Bronchial epithelial cell (primary cell): ENCODE results near the gene RAET1G. TPM values are rescaled to one million over a fixed set of nuclear protein-coding genes. Genes with fewer than 3 reads are reported as not detected.

Experiments used
- DNase-seq: peaks from one replicate; pipeline ENCODE4 v3.0.0-alpha.2; 2010; ENCODE audit warnings: low read depth
- FAIRE-seq: peaks from 2 replicates; lab custom pipeline; 2011; peaks lifted over from hg19 to GRCh38; lab: Jason Lieb, UNC
- H3K27me3 ChIP-seq: 2 replicates; pipeline ENCODE4 v1.5.1; 2011; ENCODE audit warnings: low read length; ENCODE audit not compliant: control insufficient read depth, insufficient read depth
- H3K36me3 ChIP-seq: 2 replicates; pipeline ENCODE4 v1.5.1; 2011; ENCODE audit warnings: low read length; ENCODE audit not compliant: control insufficient read depth, insufficient read depth
- H3K4me3 ChIP-seq: 2 replicates; pipeline ENCODE4 v1.5.1; 2011; ENCODE audit warnings: mild to moderate bottlenecking, low read depth, low read length, control low read depth
- total RNA-seq: library from RNA; depleted of rRNA; stranded (reverse); fragments of >200 nt; gene quantifications from 2 replicates; pipeline ENCODE4 v1.2.1, GENCODE V29; 2014
- TF ChIP-seq, protein P1 (sequence below): IDR thresholded peaks from 2 replicates; pipeline ENCODE4 v1.5.1; 2011; ENCODE audit warnings: mild to moderate bottlenecking, moderate library complexity, low read length, control low read depth, inconsistent platforms; ENCODE audit not compliant: insufficient read depth, severe bottlenecking

The RAET1G gene
- total RNA-seq, 1 donor from 2014 or later: 45.0 TPM

DNA sequence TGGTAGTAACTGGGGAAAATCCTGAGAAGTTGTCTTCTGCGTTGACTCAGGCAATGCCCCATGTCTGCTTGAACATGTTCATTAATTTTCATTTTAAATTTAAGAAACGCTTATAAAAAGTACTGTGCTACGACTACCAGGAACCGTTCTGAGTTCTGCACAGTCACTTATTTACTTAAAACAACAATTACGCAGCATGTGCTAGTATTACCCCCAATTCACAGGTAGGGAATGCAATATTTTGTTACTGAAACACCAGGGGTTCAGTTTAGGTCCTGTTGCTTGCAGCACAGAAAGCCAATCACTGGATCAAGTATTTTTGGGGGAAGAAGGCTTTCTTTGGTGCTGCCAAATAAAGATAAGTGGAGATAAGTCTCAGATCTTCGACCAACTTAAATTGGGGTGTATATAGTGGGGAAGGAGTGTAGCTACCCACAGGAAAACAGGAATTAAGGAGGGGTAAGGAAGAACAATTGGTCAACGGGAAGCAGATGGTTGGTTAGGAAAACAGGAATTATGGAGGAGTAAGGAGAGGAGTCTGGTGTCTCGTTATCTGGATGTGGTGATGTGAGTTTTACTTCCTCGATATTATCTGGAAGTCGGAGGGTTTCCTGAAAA lies 53.5 kb downstream of the RAET1G start:
- DNase-seq (no peak), FAIRE-seq (no peak)
- TF ChIP-seq, protein P1, sequence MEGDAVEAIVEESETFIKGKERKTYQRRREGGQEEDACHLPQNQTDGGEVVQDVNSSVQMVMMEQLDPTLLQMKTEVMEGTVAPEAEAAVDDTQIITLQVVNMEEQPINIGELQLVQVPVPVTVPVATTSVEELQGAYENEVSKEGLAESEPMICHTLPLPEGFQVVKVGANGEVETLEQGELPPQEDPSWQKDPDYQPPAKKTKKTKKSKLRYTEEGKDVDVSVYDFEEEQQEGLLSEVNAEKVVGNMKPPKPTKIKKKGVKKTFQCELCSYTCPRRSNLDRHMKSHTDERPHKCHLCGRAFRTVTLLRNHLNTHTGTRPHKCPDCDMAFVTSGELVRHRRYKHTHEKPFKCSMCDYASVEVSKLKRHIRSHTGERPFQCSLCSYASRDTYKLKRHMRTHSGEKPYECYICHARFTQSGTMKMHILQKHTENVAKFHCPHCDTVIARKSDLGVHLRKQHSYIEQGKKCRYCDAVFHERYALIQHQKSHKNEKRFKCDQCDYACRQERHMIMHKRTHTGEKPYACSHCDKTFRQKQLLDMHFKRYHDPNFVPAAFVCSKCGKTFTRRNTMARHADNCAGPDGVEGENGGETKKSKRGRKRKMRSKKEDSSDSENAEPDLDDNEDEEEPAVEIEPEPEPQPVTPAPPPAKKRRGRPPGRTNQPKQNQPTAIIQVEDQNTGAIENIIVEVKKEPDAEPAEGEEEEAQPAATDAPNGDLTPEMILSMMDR: no peak
- Histone ChIP-seq H3K36me3 (no peaks in the 10 kb centered on the region), H3K4me3 (no peak overlapping the region), H3K27me3 (no peaks in the 10 kb centered on the region)

DNA sequence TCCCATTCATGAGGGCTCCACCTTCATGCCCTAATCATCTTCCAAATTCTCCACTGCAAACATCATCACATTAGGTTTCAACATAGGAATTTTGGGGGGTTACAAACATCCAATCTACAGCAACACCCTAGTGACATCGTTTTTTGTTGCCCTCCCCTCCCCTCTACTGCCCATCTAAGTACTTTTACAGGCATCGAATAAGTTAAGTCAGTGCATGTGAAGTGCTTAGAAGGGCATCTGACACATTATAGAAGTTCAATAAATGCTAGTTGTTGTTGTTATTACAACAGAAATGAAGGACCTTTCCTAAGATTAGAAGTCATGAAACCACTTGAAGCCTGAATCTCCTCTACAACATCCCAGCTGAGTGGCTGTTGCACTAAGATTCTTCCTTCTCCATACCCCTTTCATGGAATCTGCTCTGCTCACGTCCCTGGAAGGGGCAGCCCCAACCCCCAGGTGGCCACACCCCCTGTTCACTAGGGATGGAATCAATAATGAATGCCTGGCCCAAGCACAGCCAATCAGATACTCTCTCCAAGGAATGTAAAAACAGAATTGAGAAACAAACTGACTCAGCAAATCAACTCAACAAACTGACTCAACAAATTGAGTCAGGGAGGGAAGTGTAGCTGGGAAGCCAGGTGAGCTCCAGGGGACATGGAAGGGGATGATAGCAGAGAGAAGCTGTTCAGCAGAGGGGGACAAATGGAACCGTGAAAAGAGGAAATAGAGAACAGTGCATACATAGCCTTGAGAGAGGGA lies 54.9 kb downstream of the RAET1G start:
- no peak overlapping the region for H3K4me3 ChIP-seq
- H3K36me3 ChIP-seq: no peaks in the 10 kb centered on the region
- FAIRE-seq (no peak), DNase-seq (peak; percentile 86)
- TF ChIP-seq, protein P1: no peak
- no peaks in the 10 kb centered on the region for H3K27me3 ChIP-seq

Other genes with a start within 250 kb of the RAET1G start
- gene LATS1, start 205.0 kb downstream of the RAET1G start, total RNA-seq: 6.3 and 6.8 TPM in 2 replicates
- gene NUP43, start 176.6 kb downstream of the RAET1G start, total RNA-seq: 13.2 and 15.7 TPM in 2 replicates
- gene PCMT1, start 173.4 kb downstream of the RAET1G start, total RNA-seq: 124 and 159 TPM in 2 replicates
- gene LRP11, start 58.8 kb downstream of the RAET1G start, total RNA-seq: 108 and 129 TPM in 2 replicates
- gene RAET1E, start 25.0 kb downstream of the RAET1G start, total RNA-seq: 19.0 and 35.1 TPM in 2 replicates
- gene ULBP2, start 18.9 kb upstream of the RAET1G start, total RNA-seq: 2.4 and 12.2 TPM in 2 replicates
- 1.1 and 4.1 TPM in 2 replicates for gene ULBP1, start 40.8 kb upstream of the RAET1G start, total RNA-seq
- gene RAET1L, start 102.4 kb upstream of the RAET1G start, total RNA-seq: 0.79 and 20.4 TPM in 2 replicates
- 5.6 and 11.1 TPM in 2 replicates for gene ULBP3, start 146.0 kb upstream of the RAET1G start, total RNA-seq
- gene PPP1R14C, start 219.9 kb upstream of the RAET1G start, total RNA-seq: 72.1 and 80.0 TPM in 2 replicates